Esophagus muscularis mucosa (tissue), 4 donors: ENCODE measurements around the gene TOLLIP. TPM values are rescaled to one million over a fixed set of nuclear protein-coding genes. Genes with fewer than 3 reads are reported as not detected.

ENCODE experiments used
- DNase-seq: peaks from one replicate; pipeline ENCODE4 v3.0.0-alpha.2; 2017; ENCODE audit errors: extremely low spot score
- H3K27ac ChIP-seq, 4 donors: fragments of 200-600 bp; sonication (generic); replicated peaks in 1 of 4; 1 replicate in 3 of 4; 2 replicates in 1 of 4; pipeline ENCODE4 v1.5.1; 2016 to 2019; ENCODE audit warnings: mild to moderate bottlenecking in 1 of 4
- H3K27me3 ChIP-seq, 4 donors: fragments of 200-600 bp; sonication (generic); one replicate each; pipeline versions ENCODE4 v1.5.1 to v1.6.0; 2016 to 2019
- H3K36me3 ChIP-seq, 4 donors: fragments of 200-600 bp; sonication (generic); one replicate each; pipeline ENCODE4 v1.5.1; 2016 to 2019
- H3K4me1 ChIP-seq, 4 donors: fragments of 200-600 bp; sonication (generic); one replicate each; pipeline ENCODE4 v1.5.1; 2016 to 2019
- H3K4me3 ChIP-seq, 4 donors: fragments of 200-600 bp; sonication (generic); 1 replicate in 2 of 4; 2 replicates in 2 of 4; pipeline ENCODE4 v1.5.1; 2016 to 2019; ENCODE audit warnings: mild to moderate bottlenecking in 4 of 4, moderate library complexity in 1 of 4
- H3K9me3 ChIP-seq, 4 donors: fragments of 200-600 bp; sonication (generic); 1 replicate in 3 of 4; 2 replicates in 1 of 4; pipeline ENCODE4 v1.5.1; 2016 to 2019
- EP300 ChIP-seq: sonication (generic); formaldehyde crosslinking; IDR thresholded peaks from one replicate; pipeline ENCODE4 v1.6.1; 2017; ENCODE audit warnings: antibody characterized with exemption
- POLR2A ChIP-seq: fragments of 450-650 bp; IDR thresholded peaks from one replicate; pipeline ENCODE4 v1.6.1; 2017; ENCODE audit warnings: antibody characterized with exemption, moderate library complexity, mild to moderate bottlenecking, low read depth
- POLR2AphosphoS5 ChIP-seq, 2 donors: sonication (generic); formaldehyde crosslinking; IDR thresholded peaks; one replicate each; pipeline ENCODE4 v1.6.1; 2017; ENCODE audit warnings: antibody characterized with exemption in 2 of 2
- WGBS: methylation state at CpG from one replicate; pipeline ENCODE4 v1.1.5; 2018; 5-methylcytosine and 5-hydroxymethylcytosine counted together
- intact Hi-C: fragments of 100-400 bp; cut with DNase I; formaldehyde crosslinking; loops from one replicate; pipeline ENCODE4 v1.15.1; 2023
- total RNA-seq, 4 donors: library from RNA; depleted of rRNA; stranded (reverse); fragments of >200 nt; gene quantifications; one replicate each; pipeline versions ENCODE4 v1.1.0 to v1.2.1, GENCODE V29; 2016
- TF ChIP-seq, protein P1 (sequence below), 3 experiments: fragments of 200-600 bp in 2 of 3; fragments of 450-650 bp in 1 of 3; sonication (generic) in 2 of 3; IDR thresholded peaks; one replicate each; pipeline ENCODE4 v1.5.1; 2017 to 2019; ENCODE audit warnings: antibody characterized with exemption in 3 of 3, mild to moderate bottlenecking in 2 of 3, moderate library complexity in 1 of 3

TOLLIP gene
- total RNA-seq, 4 donors from 2014 or later = 33.2 to 71.6 (median 58.6) TPM

DNA sequence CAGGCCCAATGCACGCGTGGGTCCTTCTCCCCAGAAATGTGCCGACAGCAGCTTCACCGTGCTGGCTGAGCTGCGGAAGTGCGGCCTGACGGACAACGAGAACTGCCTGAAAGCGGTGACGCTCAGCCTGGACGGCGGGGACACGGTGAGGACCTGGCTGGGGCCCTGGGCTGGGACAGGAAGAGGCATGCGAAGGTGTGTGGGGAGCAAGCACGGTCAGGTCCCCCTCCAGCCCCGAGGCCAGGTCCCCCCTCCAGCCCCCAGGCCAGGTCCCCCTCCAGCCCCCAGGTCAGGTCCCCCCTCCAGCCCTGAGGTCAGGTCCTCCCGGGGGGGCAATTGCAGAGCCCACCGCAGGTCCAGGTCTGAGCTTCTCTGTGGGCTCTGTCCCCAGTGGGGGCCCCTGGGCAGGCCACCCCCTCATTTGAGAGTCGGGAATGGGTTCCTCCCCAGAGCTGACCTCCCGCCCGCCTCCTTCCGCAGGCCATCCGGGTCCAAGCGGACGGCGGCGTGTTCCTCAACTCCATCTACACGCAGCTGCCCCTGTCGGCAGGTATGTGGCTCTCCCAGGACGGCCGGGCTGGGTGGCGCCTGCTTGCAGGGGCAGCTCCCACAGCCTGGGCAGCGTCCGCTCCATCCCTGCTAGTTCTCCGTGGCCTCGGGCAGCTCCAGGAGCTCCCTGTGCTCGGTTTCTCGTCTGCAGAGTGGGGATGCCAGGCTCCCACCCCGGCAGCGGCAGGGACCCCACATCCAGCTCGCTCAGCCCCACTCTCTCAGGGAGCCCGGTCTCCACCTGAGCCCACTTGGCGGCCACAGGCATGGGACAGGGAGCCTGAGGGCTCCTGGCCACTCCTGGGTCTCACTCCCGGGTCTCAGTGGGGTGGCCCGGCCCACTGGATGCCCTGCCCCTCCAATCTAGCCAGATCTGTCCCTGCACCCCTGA is 78.7 kb downstream of the TOLLIP start:
- TF ChIP-seq EP300 (no peak), POLR2AphosphoS5 (IDR thresholded peaks at IDR 0.05) (no peak), POLR2A (no peak)
- TF ChIP-seq, protein P1, sequence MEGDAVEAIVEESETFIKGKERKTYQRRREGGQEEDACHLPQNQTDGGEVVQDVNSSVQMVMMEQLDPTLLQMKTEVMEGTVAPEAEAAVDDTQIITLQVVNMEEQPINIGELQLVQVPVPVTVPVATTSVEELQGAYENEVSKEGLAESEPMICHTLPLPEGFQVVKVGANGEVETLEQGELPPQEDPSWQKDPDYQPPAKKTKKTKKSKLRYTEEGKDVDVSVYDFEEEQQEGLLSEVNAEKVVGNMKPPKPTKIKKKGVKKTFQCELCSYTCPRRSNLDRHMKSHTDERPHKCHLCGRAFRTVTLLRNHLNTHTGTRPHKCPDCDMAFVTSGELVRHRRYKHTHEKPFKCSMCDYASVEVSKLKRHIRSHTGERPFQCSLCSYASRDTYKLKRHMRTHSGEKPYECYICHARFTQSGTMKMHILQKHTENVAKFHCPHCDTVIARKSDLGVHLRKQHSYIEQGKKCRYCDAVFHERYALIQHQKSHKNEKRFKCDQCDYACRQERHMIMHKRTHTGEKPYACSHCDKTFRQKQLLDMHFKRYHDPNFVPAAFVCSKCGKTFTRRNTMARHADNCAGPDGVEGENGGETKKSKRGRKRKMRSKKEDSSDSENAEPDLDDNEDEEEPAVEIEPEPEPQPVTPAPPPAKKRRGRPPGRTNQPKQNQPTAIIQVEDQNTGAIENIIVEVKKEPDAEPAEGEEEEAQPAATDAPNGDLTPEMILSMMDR (IDR thresholded peaks at IDR 0.05) = no peak
- H3K36me3 ChIP-seq = no peaks in the 10 kb centered on the region
- H3K27ac ChIP-seq = no peak overlapping the region
- H3K4me1 ChIP-seq = no peaks in the 10 kb centered on the region
- 80% methylated on average over 27 of the region's 45 CpGs for WGBS
- H3K9me3 ChIP-seq = no peaks in the 10 kb centered on the region
- peaks cover 0 to 78% (median 0%) of the 10 kb centered on the region in 4 donors for H3K27me3 ChIP-seq
- no peak overlapping the region for H3K4me3 ChIP-seq
- intact Hi-C loops = no loop called here
- DNase-seq = no peak

DNA sequence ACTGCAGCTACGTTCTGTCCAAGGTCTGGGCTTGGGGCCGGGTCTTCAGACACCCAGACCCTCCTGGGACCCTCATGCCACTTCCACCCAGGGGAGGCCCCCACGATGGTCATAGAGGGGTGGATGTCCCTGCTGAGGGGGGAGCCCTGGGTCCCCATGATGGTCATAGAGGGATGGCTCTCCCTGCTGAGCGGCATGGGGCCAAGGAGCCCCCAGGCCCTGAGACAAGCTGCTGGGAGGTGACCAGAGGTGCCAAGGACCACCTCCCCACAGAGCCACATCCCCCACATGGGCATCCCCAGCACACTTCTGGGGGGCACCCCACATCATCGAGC is 79.3 kb downstream of the TOLLIP start:
- Histone ChIP-seq H3K36me3 (no peaks in the 10 kb centered on the region), H3K4me1 (no peaks in the 10 kb centered on the region), H3K27me3 (peaks cover 0 to 85% (median 0%) of the 10 kb centered on the region in 4 donors), H3K27ac (no peak overlapping the region), H3K4me3 (no peak overlapping the region), H3K9me3 (no peaks in the 10 kb centered on the region)
- WGBS = 93% methylated on average over 2 of the region's 5 CpGs
- no peak for DNase-seq
- intact Hi-C loops = no loop called here
- TF ChIP-seq EP300 (no peak), POLR2AphosphoS5 (IDR thresholded peaks at IDR 0.05) (no peak), POLR2A (no peak)
- TF ChIP-seq, protein P1 (IDR thresholded peaks at IDR 0.05) = no peak

DNA sequence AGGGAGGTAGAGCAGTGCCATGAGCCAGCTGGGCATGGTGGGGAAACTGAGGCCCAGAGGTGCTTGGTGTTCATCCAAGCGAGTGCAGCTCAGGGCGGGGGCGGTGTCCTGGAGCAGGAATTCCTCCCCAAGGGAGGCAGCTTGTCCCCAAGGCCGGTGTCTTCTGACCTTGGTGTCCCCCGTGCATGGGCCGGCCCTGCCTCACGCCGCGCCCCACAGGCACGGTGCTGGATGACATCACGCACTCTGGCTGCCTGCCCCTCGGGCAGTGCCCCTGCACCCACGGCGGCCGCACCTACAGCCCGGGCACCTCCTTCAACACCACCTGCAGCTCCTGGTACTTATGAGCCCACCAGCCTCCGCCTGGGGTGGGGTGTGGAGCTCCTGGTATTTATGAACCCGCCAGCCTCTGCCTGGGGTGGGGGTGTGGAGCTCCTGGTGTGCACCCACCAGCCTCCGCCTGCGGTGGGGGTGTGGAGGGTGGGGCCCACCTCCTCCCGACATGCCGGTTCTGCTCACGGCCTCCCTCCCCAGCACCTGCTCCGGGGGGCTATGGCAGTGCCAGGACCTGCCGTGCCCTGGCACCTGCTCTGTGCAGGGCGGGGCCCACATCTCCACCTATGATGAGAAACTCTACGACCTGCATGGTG is 79.8 kb downstream of the TOLLIP start:
- H3K9me3 ChIP-seq = no peaks in the 10 kb centered on the region
- no peaks in the 10 kb centered on the region for H3K4me1 ChIP-seq
- no peak for DNase-seq
- intact Hi-C loops = no loop called here
- no peak overlapping the region for H3K4me3 ChIP-seq
- H3K27me3 ChIP-seq = peaks cover 0 to 90% (median 0%) of the 10 kb centered on the region in 4 donors
- no peak for TF ChIP-seq EP300
- TF ChIP-seq, protein P1 (IDR thresholded peaks at IDR 0.05) = no peak
- TF ChIP-seq POLR2AphosphoS5 (IDR thresholded peaks at IDR 0.05) = no peak
- no peak for TF ChIP-seq POLR2A
- no peaks in the 10 kb centered on the region for H3K36me3 ChIP-seq
- WGBS = 87% methylated on average over 22 of the region's 27 CpGs
- H3K27ac ChIP-seq = no peak overlapping the region

DNA sequence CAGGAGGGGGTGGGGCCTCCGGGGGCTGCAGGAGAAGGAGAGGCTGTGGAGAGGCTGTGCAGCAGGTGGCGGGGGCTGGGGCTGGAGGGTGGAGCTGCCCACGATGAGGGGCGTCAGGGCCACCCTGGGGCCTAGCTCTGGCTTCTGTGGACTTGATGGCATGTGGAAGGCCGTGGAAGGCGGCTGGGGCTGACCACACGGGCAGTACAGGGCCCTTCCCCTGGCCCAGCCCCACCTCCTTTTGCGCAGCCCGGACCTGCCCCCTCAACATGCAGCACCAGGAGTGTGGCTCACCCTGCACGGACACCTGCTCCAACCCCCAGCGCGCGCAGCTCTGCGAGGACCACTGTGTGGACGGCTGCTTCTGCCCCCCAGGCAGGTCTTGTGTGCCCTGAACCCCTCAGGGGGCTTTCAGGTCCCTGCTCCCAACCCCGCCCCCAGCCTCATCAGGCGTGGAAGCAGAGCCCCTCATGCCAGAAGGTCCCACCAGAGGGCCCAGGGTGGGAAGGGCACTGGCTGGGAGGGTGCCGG is 80.4 kb downstream of the TOLLIP start:
- no peak for DNase-seq
- H3K27ac ChIP-seq = no peak overlapping the region
- H3K4me1 ChIP-seq = no peaks in the 10 kb centered on the region
- WGBS = 95% methylated on average over 5 of the region's 18 CpGs
- TF ChIP-seq, protein P1 (IDR thresholded peaks at IDR 0.05) = no peak
- TF ChIP-seq POLR2A = no peak
- TF ChIP-seq EP300 = no peak
- no peak for TF ChIP-seq POLR2AphosphoS5 (IDR thresholded peaks at IDR 0.05)
- intact Hi-C loops = no loop called here
- no peaks in the 10 kb centered on the region for H3K36me3 ChIP-seq
- peaks cover 0 to 96% (median under 1%) of the 10 kb centered on the region in 4 donors for H3K27me3 ChIP-seq
- H3K4me3 ChIP-seq = no peak overlapping the region
- no peaks in the 10 kb centered on the region for H3K9me3 ChIP-seq
